Medulla oblongata (tissue), 1 donor: ENCODE results near the gene VCX2.
"Not testable (repeated sequence)": the region's sequence is repeated elsewhere in the genome, so short reads cannot be mapped to it uniquely, and the experiment has no call there.

Source experiments
- DNase-seq: peaks from one replicate; pipeline ENCODE4 v3.0.0-alpha.2; 2015; ENCODE audit errors: extremely low spot score

Gene VCX2

DNA sequence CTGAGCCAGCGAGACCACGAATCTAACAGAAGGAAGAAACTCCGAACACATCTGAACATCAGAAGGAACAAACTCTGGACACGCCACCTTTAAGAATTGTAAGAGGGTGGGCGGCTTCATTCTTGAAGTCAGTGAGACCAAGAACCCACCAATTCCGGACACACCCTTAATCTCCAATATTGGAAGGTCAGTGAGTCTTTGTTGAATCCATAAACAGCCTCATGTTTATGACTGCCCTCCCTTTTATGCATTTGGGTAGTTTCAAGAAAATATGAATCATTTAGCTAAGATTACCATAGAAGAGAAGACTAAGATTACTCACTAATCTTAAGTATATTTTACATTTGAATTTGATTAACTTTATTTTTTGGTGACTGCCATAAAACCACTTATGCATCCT is 48.5 kb downstream of the VCX2 start:
- no peak for DNase-seq

DNA sequence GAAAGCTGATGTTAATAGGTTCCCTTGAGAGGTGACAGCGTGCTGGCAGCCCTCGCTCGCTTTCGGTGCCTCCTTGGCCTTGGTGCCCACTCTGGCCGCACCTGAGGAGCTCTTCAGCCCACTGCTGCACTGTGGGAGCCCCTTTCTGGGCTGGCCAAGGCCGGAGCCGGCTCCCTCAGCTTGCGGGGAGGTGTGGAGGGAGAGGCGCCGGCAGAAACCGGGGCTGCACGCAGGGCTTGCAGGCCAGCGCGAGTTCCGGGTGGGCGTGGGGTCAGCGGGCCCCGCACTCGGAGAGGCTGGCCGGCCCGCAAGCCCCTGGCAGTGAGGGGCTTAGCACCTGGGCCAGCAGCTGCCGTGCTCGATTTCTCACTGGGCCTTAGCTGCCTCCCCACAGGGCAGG is 49.7 kb downstream of the VCX2 start:
- DNase-seq, result not testable (repeated sequence)
